SK-N-MC (cell line): ENCODE measurements around the gene CSMD2.

Experiments
- EZH2 ChIP-seq: fragments of 200-600 bp; sonication (generic); IDR thresholded peaks from one replicate; pipeline ENCODE4 v1.6.1; 2017; ENCODE audit warnings: antibody characterized with exemption
- FOXP2 ChIP-seq: optimal IDR thresholded peaks from 2 replicates; pipeline ENCODE3; 2011; ENCODE audit warnings: mild to moderate bottlenecking, moderate library complexity; ENCODE audit not compliant: insufficient read depth; ENCODE audit errors: extremely low read length, control extremely low read depth

DNA sequence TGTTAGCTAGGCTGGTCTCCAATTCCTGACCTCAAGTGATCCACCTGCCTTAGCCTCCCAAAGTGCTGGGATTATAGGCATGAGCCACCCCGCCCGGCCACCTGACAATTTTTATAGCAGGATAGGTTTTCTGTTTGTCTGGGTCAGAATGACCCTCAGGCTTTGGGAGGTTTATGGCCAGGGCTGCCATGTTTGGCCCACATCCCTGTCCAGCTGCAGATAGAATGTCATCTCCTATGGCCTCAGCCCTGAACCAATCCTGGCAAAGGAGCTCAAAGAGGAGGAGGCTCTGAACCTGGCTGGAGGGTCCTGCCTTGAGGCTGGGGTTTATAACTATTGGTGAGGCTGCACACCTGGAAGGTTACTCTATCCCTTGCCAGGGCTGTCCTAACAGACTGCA is 218.2 kb downstream of the CSMD2 start:
- TF ChIP-seq EZH2 (no peak), FOXP2 (no peak)
